Smooth muscle cell (in vitro differentiated cells): Measurements from ENCODE around the gene CAPN10. TPM values are rescaled to one million over a fixed set of nuclear protein-coding genes. Genes with fewer than 3 reads are reported as not detected.

Source experiments
- DNase-seq: peaks from one replicate; lab custom pipeline; 2025; ENCODE audit not compliant: unreplicated experiment; lab: John Stamatoyannopoulos, UW
- H2AFZ ChIP-seq: fragments of 200-600 bp; sonication (generic); 2 replicates; pipeline ENCODE4 v1.6.0; 2016; ENCODE audit warnings: antibody characterized with exemption, low read depth, mild to moderate bottlenecking
- H3F3A ChIP-seq: fragments of 200-600 bp; sonication (generic); 2 replicates; pipeline ENCODE4 v1.6.0; 2017; ENCODE audit warnings: antibody characterized with exemption, low read depth
- H3K27ac ChIP-seq: fragments of 200-600 bp; sonication (generic); 2 replicates; pipeline ENCODE4 v1.5.1; 2016; ENCODE audit warnings: low read depth, mild to moderate bottlenecking
- H3K27me3 ChIP-seq: fragments of 200-600 bp; sonication (generic); 2 replicates; pipeline ENCODE4 v1.6.1; 2016; ENCODE audit warnings: low read depth, mild to moderate bottlenecking
- H3K36me3 ChIP-seq: fragments of 200-600 bp; sonication (generic); 2 replicates; pipeline ENCODE4 v1.5.1; 2016; ENCODE audit warnings: low read depth
- H3K4me1 ChIP-seq: fragments of 200-600 bp; sonication (generic); 2 replicates; pipeline ENCODE4 v1.5.1; 2016; ENCODE audit warnings: low read depth
- H3K4me2 ChIP-seq: fragments of 200-600 bp; sonication (generic); 2 replicates; pipeline ENCODE4 v1.6.0; 2016; ENCODE audit warnings: mild to moderate bottlenecking
- H3K4me3 ChIP-seq: fragments of 200-600 bp; sonication (generic); 2 replicates; pipeline ENCODE4 v1.5.1; 2016; ENCODE audit warnings: mild to moderate bottlenecking
- H3K79me2 ChIP-seq: fragments of 200-600 bp; sonication (generic); 2 replicates; pipeline ENCODE4 v1.6.0; 2016; ENCODE audit warnings: low read depth, mild to moderate bottlenecking
- H3K9ac ChIP-seq: fragments of 200-600 bp; sonication (generic); 2 replicates; pipeline ENCODE4 v1.6.0; 2016; ENCODE audit warnings: low read depth
- H3K9me3 ChIP-seq: fragments of 200-600 bp; sonication (generic); replicated peaks from 2 replicates; pipeline ENCODE4 v1.5.1; 2016; ENCODE audit warnings: low read depth
- H4K20me1 ChIP-seq: fragments of 200-600 bp; sonication (generic); 2 replicates; pipeline ENCODE4 v1.6.0; 2016; ENCODE audit warnings: low read depth
- WGBS: methylation state at CpG from one replicate; pipeline ENCODE4 v1.1.7; 2016; ENCODE audit warnings: low lambda C conversion rate; 5-methylcytosine and 5-hydroxymethylcytosine counted together
- polyA plus RNA-seq: library from polyadenylated mRNA; unstranded; fragments of >200 nt; fragmentation: Nextera tagmentation; extraction: Ambion mirVana; gene quantifications from 2 replicates; pipeline ENCODE4 v1.2.1, GENCODE V29; 2016
- total RNA-seq: library from RNA; depleted of rRNA; stranded (reverse); fragments of >200 nt; gene quantifications from 2 replicates; pipeline ENCODE4 v1.2.3, GENCODE V29; 2014
- TF ChIP-seq, protein P1 (sequence below): fragments of 200-600 bp; sonication (generic); IDR thresholded peaks from 2 replicates; pipeline ENCODE4 v1.5.1; 2017; ENCODE audit warnings: borderline replicate concordance, mild to moderate bottlenecking, antibody characterized with exemption; ENCODE audit not compliant: insufficient read depth, poor library complexity, severe bottlenecking

The CAPN10 gene
- total and polyA plus RNA-seq, 2 experiments from 2014 or later, result 6.6 to 17.0 TPM

DNA sequence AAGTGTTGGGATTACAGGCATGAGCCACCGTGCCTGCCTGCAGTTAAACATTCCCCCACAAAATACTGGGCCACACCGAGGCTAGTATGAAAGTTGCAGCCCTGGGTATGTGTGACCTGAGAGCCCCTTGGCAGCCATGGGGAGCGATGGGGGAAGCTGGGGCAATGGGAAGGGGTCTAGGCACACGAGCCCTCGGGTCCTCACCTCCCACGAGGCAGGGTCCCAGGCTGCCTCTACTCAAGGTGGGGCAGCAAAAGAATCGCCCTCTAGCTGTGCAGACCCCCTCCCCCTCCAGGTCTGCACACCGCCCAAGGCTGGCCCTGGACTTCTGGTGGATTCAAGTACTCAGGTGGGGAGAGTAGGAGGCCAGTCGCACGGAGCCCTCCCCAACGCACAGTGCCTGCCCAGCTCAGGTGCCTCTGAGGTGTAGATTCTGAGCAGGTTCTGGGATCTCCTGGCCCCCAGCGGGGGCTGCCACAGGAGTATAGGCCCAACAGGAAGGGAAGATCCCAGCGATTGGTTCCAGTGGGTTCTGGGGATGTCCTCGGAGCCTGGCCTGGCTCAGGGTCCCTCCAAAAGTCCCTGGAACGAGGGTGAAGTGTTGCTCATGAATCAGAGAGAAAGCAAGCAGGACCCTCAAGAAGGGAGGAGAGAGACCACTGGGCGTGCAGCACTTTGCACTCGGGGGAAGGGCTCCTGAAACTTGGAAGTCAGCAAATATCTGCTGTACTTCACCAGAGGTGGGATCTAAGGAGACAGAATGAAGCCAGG is 41.4 kb downstream of the CAPN10 start:
- no peak overlapping the region for H3K9ac ChIP-seq
- H3K4me3 ChIP-seq, result no peak overlapping the region
- no peaks in the 10 kb centered on the region for H3K79me2 ChIP-seq
- H4K20me1 ChIP-seq, result no peaks in the 10 kb centered on the region
- H3K36me3 ChIP-seq, result no peaks in the 10 kb centered on the region
- no peaks in the 10 kb centered on the region for H3K9me3 ChIP-seq
- no peak for DNase-seq
- no peak overlapping the region for H2AFZ ChIP-seq
- 94% methylated on average over 17 of the region's 17 CpGs for WGBS
- H3F3A ChIP-seq, result no peaks in the 10 kb centered on the region
- no peaks in the 10 kb centered on the region for H3K4me1 ChIP-seq
- no peaks in the 10 kb centered on the region for H3K27me3 ChIP-seq
- TF ChIP-seq, protein P1, sequence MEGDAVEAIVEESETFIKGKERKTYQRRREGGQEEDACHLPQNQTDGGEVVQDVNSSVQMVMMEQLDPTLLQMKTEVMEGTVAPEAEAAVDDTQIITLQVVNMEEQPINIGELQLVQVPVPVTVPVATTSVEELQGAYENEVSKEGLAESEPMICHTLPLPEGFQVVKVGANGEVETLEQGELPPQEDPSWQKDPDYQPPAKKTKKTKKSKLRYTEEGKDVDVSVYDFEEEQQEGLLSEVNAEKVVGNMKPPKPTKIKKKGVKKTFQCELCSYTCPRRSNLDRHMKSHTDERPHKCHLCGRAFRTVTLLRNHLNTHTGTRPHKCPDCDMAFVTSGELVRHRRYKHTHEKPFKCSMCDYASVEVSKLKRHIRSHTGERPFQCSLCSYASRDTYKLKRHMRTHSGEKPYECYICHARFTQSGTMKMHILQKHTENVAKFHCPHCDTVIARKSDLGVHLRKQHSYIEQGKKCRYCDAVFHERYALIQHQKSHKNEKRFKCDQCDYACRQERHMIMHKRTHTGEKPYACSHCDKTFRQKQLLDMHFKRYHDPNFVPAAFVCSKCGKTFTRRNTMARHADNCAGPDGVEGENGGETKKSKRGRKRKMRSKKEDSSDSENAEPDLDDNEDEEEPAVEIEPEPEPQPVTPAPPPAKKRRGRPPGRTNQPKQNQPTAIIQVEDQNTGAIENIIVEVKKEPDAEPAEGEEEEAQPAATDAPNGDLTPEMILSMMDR, result no peak
- no peak overlapping the region for H3K4me2 ChIP-seq
- H3K27ac ChIP-seq, result no peak overlapping the region

DNA sequence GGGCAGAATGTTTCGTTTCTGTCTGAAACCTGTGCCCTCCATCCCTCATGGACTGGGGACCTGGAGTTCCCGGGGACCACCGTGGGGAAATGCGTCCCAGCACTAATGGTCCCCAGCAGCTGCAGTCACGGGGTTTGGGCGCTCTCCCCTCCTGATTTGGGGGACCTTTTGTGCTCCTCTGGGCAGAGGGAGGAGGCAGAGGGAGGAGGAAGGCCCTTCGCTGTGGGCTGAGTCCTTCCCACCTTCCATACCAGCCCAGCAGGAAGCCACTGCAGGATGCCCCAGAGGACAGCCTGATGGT is 41.9 kb downstream of the CAPN10 start:
- H4K20me1 ChIP-seq, result no peaks in the 10 kb centered on the region
- H2AFZ ChIP-seq, result no peak overlapping the region
- H3K36me3 ChIP-seq, result no peaks in the 10 kb centered on the region
- DNase-seq, result no peak
- TF ChIP-seq, protein P1, result no peak
- H3K27ac ChIP-seq, result no peak overlapping the region
- WGBS, result 94% methylated on average over 7 of the region's 7 CpGs
- H3K79me2 ChIP-seq, result no peaks in the 10 kb centered on the region
- H3K4me1 ChIP-seq, result no peaks in the 10 kb centered on the region
- H3K4me3 ChIP-seq, result no peak overlapping the region
- no peak overlapping the region for H3K9ac ChIP-seq
- no peak overlapping the region for H3K4me2 ChIP-seq
- no peaks in the 10 kb centered on the region for H3K27me3 ChIP-seq
- no peaks in the 10 kb centered on the region for H3F3A ChIP-seq
- H3K9me3 ChIP-seq, result no peaks in the 10 kb centered on the region

GRCh38 chr2:240628808-240629618 is 42.5 kb downstream of the CAPN10 start:
- WGBS, result 84% methylated on average over 20 of the region's 20 CpGs
- no peaks in the 10 kb centered on the region for H3K4me1 ChIP-seq
- no peaks in the 10 kb centered on the region for H3K79me2 ChIP-seq
- no peak for DNase-seq
- no peak overlapping the region for H3K9ac ChIP-seq
- no peaks in the 10 kb centered on the region for H3K36me3 ChIP-seq
- H3K27ac ChIP-seq, result no peak overlapping the region
- no peak overlapping the region for H3K4me3 ChIP-seq
- H4K20me1 ChIP-seq, result no peaks in the 10 kb centered on the region
- no peak overlapping the region for H3K4me2 ChIP-seq
- TF ChIP-seq, protein P1, result no peak
- H2AFZ ChIP-seq, result no peak overlapping the region
- H3F3A ChIP-seq, result no peaks in the 10 kb centered on the region
- H3K9me3 ChIP-seq, result no peaks in the 10 kb centered on the region
- H3K27me3 ChIP-seq, result no peaks in the 10 kb centered on the region
